Measurements from ENCODE around the gene ETS2.

The ETS2 gene

GRCh38 chr21:38780879-38781278, 24.9 kb upstream of the ETS2 start:
- no peak for DNase-seq

DNA sequence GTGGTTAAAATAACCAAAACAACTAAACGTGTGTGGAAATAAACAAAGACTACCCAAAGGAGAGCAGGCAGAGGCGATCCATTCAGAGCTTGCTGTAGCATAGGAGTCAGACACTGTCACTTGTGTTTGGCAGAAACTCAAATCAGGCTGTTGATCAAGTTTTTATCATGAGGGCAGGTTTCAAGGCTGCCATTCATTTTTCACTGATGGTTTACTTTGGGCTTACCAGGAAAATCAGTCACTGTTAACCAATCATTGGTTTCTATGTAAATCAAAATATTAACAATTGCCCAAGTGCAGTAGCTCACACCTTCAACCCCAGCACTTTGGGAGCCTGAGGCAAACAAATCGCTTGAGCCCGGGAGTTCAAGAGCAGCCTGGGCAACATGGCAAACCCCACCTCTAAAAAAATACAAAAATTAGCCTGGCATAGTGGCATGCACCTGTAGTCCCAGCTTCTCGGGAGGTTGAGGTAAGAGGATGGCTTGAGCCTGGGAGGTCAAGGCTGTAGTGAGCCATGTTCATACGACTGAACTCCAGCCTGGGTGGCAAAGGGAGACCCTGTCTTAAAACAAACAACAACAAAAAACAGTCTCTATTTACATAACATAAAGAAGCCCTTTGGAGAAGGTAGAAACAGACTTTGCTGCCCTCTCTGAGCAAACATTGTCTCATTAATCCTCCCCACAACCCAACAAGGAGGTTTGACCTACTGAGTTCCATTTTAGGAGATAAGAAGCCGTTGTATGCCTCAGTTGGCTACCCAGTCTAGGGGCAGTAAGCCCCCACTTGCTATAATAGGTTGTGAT, 21.1 kb upstream of the ETS2 start:
- no peak for DNase-seq

GRCh38 chr21:38785483-38785882, 20.2 kb upstream of the ETS2 start:
- no peak for DNase-seq

DNA sequence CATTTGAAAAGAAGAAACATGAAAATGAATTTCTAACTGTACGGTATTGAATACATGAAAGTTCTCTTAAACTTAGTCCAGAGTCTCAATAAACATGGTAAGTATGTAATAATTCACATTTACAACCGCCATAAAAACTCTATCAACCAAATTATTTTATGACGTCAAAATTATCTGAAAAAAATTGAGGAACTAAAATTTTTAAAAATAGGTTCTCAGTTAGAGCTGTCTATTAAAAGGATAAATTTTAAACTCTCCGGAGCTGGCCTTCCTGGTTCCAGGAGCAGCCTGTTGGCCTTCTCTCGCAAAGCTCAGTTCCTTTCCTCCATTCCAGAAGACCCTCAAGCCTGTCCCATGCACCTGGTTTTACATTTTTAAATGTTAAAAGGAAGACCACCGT, 18.7 kb upstream of the ETS2 start:
- no peak for DNase-seq

DNA sequence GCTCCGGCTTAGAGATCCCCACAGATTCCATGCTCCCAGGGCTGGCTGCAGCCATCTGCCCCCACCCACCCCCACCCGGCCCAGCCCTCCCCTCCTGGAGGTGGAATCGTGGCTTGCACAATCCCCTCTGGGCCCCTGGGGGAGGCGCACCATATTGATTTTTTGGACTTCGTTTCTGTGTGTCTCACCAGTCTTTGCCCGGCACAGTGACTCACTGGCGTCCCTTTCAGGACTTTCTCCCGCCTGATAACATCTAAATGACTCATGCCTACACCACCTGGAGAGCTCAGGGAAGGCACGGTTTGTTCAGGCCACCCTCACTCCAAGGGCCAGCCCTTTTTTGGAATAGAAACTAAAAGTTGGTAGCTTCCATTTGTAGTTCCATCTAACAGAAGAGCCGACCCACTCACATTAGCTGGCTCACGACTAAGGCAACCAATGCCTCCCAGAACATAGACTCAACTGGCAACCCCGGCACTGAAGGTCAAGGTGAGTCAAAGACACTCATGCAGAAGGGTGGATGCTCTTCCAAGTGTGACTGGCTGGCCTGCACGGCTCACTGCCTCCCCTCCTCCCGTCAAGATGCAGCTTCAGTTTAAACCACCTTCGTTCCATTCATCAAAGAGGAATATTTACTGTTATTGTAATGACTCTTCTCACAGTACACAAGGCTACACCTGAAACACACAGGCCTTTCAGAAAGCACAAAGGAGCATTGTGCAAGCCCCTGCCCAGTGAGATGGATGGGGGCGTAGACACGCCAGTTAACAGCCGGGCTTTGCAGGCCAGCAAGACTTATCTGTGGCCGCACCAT, 18.1 kb upstream of the ETS2 start:
- no peak for DNase-seq

DNA sequence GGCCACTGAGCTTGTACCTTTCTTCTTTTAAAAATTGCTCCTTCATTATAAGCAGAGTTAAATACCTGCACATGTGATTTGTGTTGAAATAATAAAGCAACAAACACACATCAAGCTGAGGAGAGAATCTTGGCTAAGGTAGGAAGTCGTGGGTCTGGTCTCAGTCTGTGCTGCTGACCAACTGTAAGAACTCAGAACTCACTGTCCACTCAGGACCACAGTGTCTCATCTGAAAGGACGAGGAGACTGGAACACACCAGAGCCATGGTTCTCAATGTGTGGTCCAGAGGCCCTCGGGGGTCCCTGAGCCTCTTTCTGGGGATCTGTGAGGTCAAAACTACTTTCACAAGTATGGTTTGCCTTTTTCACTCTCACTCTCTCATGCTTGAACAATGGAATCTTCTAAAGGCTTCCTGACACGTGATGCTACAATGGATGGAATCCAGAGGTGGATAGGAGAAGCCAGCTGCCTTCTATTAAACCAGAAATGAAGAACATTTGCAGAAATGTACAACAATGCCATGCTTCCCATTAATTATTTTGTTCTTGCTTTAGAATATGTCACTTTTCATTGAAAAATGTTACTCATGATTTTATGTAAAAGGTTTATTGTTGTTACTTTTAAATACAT, 17.3 kb upstream of the ETS2 start:
- DNase-seq: no peak

GRCh38 chr21:38789275-38789674, 16.5 kb upstream of the ETS2 start:
- DNase-seq: no peak

- no peak for DNase-seq
These were observed 15.7 kb upstream of the ETS2 start for GRCh38 chr21:38790059-38790458.

GRCh38 chr21:38790961-38791360, 14.8 kb upstream of the ETS2 start:
- DNase-seq: no peak

DNA sequence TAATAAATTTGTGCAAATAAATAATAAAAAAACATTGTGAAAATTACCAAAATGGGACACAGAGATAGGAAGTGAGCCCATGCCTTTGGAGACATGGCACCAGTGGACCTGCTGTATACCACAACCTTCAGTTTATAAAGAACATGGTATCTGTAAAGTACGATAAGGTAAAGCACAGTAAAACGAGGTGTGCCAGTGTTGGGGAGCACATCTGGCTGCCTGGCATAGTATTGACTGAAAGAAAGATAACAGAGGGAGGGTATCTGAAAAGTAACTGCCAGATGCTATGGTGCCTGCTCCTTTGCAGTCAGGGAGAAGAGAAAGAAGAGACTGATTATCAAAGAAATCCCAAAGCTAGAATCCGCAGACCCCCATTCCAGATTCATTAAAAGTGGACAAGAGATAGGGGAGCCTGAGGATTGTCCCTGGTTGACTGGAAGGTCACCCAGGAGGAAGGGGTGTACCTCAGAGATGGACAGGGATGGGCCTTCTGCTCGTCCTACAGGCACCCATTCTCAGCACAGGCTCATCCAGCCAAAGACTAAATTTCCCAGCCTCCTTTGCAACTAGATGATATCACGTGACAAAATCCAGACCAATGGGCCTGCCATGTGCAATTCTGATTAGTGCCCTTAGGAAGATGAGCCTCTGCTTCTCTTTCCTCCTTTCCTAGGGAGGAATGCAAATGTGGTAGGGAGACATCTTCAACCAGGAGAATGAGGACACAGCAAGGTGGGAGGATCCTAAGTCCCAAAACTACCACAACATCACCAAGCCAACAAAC, 12.9 kb upstream of the ETS2 start:
- DNase-seq: no peak

DNA sequence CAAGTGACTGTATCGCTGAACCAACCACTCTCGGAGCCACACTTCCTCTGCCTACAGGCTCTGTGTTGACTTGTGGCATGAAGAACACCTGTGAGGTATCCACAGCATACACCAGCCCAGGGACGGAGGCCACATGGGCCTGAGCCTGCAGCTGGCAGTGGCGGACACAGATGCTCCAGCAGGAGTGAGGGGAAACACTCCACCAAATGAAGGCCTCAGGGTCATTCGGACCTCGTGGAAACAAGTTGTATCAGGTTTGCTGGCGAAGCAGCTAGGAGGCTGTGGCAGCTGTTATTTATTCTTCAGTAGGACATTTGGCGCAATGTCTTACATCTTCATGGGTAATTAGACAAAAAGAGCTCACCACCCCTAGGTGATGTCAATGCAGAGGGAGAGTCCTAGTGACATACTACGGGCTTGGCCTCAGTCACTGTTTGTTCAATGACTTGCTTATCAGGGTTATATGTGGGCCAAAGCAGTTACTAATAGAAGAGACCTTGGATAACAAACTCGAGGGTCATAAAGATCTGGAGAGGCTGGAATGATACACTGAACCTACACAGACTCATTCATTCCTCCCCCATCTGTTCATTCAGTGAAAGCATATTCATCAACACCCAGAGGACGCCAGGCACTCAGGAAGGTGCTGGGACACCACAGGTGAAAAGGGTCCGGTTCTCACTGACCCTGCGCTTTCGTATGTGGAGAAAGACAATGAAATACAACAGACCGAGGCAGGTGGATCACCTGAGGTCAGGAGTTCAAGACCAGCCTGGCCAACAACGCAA, 11.6 kb upstream of the ETS2 start:
- no peak for DNase-seq

GRCh38 chr21:38794978-38795377, 10.8 kb upstream of the ETS2 start:
- DNase-seq: no peak

DNA sequence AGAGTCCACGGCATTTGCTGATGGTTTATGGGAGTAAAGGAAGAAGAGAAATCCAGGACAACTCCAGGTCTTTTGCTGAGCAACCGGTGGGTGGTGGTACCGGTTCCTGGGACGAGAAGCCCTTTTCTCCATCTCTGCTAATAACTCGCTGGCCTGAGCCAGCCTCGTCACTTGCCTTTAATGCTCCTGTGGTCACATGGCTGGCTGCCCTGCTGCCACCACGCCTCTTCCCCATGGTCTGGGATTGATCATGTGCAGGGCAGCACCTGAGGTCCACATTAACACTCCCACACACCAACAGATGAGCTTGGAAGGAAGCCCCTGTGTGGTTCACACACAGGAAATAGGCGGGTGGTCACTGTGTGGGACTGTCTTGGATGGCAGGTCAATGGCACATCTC, 10.3 kb upstream of the ETS2 start:
- no peak for DNase-seq

DNA sequence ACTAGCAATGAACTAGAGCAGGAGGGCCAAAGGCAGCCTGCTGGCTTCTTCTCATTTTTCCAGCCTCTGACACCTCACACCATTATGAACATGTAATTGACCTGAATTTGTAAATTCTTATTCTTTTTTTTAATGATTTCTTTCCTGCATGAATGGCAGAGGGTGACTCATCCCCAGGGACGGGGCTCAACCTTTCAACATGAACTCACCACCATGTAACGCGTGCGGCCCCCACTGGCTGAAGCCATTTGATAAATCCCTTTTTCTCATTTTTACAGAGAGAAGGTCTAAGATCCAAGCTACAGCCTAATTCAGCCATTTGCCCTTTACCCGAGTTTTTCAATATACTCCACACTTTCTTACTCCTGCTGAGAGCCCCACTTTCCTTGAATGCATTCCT, 9.3 kb upstream of the ETS2 start:
- no peak for DNase-seq

DNA sequence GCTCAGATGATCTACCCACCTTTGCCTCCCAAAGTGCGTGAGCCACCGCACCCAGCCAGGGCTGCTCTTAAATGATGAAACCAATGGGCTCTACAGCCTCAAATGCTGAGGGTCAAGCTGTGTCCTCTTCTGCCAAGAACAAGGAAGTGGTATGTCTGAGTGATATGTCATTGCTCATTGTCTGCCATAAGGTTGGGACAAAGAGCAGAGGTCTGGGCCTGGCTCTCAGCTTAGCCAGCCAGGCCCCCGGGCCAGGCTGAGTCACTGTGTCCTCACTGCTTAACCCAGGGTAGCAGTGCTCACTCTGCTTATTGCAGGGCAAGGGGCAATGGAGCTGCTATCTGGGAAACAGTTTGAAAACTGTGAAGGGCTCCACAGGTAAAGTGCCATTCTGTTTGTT, 8.3 kb upstream of the ETS2 start:
- no peak for DNase-seq

- no peak for DNase-seq
These were observed 7.6 kb upstream of the ETS2 start for GRCh38 chr21:38798081-38798480.

GRCh38 chr21:38798481-38798882, 7.2 kb upstream of the ETS2 start:
- no peak for DNase-seq

GRCh38 chr21:38800046-38800758, 5.5 kb upstream of the ETS2 start:
- DNase-seq: no peak

DNA sequence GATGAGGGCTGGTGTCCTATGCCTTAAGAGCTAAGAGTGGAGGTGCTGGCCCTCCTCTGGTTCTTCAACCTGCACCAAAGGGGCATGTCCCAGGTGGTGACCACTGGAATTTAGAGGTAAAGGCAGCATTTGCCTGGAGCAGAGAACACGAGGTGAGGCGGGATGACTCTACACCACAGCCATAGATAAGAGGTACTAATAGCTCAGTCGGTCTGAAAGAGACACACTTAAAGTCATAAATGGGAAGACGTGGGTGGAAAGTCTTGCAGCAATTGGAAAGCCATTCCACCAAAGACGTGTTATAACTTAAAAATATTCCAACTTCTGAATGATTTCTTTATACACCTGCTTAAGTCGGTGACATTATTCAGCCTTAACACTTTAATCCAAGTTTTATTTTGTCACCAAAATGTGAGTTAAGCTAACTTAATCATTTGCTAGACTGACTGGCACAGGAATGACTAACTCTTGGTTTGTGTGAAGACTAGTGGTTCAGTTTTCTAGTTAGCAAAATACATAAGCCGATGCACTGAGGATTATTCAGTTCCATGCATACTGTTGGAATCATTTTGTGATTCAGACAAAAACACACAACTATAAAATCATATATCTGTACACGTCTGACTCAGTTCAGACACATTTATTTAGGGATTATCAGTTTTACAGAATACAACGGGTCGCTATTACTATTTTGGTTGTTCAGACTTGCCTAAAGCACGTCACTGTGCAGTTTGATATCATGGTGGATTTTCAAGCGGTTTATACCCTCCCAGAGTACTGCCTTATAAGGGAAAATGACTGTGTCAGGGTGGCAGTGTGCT, 4.6 kb upstream of the ETS2 start:
- no peak for DNase-seq

Data from activated naive CD4-positive, alpha-beta T cell treated with Interleukin-2 at 50 U/mL for 16 hours (primary cell).